Measurements from ENCODE around the gene ROR2.

DNA sequence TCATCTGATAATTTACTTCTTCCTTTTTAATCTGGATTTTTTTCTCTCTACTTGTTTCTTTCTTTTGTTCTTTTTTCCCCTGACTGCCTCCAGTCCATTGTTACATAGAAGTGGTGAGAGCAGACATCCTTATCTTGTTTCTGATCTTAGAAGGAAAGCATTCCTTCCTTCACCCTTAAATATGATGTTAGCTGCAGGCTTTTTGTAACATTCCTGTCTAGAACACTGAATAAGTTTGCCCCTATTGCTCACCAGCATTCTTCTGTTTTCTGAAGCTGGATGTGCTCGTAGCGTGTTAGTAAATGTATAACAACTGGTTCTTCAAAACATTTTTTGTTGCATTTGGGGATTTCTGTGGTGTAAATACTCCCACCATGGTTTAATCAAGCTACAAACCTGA, 389.7 kb downstream of the ROR2 start:
- TF ChIP-seq POLR2A (IDR thresholded peaks at IDR 0.05; ENCODE audit: control extremely low read depth in 1 of 2, low read depth in 2 of 2, low read length in 2 of 2) (no peak), NRF1 (IDR thresholded peaks at IDR 0.05; ENCODE audit: low read depth, low read length) (no peak), GABPA (IDR thresholded peaks at IDR 0.05; ENCODE audit: borderline replicate concordance, insufficient read depth, low read length) (no peak)
- TF ChIP-seq, protein P1, sequence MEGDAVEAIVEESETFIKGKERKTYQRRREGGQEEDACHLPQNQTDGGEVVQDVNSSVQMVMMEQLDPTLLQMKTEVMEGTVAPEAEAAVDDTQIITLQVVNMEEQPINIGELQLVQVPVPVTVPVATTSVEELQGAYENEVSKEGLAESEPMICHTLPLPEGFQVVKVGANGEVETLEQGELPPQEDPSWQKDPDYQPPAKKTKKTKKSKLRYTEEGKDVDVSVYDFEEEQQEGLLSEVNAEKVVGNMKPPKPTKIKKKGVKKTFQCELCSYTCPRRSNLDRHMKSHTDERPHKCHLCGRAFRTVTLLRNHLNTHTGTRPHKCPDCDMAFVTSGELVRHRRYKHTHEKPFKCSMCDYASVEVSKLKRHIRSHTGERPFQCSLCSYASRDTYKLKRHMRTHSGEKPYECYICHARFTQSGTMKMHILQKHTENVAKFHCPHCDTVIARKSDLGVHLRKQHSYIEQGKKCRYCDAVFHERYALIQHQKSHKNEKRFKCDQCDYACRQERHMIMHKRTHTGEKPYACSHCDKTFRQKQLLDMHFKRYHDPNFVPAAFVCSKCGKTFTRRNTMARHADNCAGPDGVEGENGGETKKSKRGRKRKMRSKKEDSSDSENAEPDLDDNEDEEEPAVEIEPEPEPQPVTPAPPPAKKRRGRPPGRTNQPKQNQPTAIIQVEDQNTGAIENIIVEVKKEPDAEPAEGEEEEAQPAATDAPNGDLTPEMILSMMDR (IDR thresholded peaks at IDR 0.05; ENCODE audit: control extremely low read depth in 1 of 3, insufficient read depth in 1 of 3, low read depth in 1 of 3, low read length in 3 of 3) = no peak
- TF ChIP-seq, protein P2, sequence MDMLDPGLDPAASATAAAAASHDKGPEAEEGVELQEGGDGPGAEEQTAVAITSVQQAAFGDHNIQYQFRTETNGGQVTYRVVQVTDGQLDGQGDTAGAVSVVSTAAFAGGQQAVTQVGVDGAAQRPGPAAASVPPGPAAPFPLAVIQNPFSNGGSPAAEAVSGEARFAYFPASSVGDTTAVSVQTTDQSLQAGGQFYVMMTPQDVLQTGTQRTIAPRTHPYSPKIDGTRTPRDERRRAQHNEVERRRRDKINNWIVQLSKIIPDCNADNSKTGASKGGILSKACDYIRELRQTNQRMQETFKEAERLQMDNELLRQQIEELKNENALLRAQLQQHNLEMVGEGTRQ (IDR thresholded peaks at IDR 0.05; ENCODE audit: low read length) = no peak

All from H1 (cell line).